ENCODE measurements around the gene ZNF701. TPM values are rescaled to one million over a fixed set of nuclear protein-coding genes. Genes with fewer than 3 reads are reported as not detected.
A peak's percentile ranks its signal among the peaks of the same experiment; 100 is the strongest.
"Not testable (repeated sequence)": the region's sequence is repeated elsewhere in the genome, so short reads cannot be mapped to it uniquely, and the experiment has no call there.

The ZNF701 gene
- total RNA-seq, 1 donor from 2014 or later, result 18.4 TPM

DNA sequence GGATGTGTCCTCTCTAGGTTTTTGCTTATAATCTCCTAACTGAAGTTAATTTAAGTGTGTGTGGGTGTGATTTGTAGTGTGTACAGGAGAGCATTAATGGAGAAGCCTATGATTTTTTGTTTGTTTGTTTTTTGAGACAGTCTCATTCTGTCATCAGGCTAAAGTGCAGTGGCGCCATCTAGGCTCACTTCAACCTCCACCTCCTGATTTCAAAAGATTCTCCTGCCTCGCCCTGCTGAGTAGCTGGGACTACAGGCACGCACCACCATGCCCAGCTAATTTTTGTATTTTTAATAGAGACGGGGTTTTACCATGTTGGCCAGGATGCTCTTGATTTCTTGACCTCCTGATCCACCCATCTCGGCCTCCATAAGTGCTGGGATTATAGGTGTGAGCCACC is 20.6 kb downstream of the ZNF701 start:
- no peak for DNase-seq
- Histone ChIP-seq H3K9me3 (replicated peaks) (no peaks in the 10 kb centered on the region), H3K4me3 (no peak overlapping the region), H3K27me3 (ENCODE audit: low read depth) (no peaks in the 10 kb centered on the region), H3K4me1 (no peaks in the 10 kb centered on the region), H3K36me3 (peaks cover 54% of the 10 kb centered on the region), H3K27ac (replicated peaks) (no peak overlapping the region)
- intact Hi-C loops (cut with micrococcal nuclease), result no loop called here
- TF ChIP-seq, protein P1, sequence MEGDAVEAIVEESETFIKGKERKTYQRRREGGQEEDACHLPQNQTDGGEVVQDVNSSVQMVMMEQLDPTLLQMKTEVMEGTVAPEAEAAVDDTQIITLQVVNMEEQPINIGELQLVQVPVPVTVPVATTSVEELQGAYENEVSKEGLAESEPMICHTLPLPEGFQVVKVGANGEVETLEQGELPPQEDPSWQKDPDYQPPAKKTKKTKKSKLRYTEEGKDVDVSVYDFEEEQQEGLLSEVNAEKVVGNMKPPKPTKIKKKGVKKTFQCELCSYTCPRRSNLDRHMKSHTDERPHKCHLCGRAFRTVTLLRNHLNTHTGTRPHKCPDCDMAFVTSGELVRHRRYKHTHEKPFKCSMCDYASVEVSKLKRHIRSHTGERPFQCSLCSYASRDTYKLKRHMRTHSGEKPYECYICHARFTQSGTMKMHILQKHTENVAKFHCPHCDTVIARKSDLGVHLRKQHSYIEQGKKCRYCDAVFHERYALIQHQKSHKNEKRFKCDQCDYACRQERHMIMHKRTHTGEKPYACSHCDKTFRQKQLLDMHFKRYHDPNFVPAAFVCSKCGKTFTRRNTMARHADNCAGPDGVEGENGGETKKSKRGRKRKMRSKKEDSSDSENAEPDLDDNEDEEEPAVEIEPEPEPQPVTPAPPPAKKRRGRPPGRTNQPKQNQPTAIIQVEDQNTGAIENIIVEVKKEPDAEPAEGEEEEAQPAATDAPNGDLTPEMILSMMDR (IDR thresholded peaks at IDR 0.05; ENCODE audit: borderline replicate concordance), result peak; percentile 25

DNA sequence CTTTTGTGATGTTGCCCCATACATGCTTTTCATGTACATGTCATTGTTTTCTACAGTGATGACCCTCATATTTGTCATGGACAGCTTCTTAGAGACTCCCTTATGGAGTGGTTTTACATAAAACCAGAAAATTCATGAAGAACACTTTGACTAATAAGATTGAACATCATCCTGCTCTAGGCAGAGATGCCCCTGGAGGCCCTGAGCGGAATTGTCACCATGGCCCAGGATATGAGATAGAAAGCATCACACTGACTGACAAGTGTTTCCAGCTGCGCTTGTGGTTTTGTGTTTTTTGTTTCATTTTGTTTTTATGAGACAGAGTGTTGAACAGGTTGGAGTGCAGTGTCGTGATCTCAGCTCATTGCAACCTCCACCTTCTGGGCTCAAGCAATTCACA is 22.2 kb downstream of the ZNF701 start:
- Histone ChIP-seq H3K27me3 (ENCODE audit: low read depth) (no peaks in the 10 kb centered on the region), H3K36me3 (peaks cover 65% of the 10 kb centered on the region)
- DNase-seq, result no peak

DNA sequence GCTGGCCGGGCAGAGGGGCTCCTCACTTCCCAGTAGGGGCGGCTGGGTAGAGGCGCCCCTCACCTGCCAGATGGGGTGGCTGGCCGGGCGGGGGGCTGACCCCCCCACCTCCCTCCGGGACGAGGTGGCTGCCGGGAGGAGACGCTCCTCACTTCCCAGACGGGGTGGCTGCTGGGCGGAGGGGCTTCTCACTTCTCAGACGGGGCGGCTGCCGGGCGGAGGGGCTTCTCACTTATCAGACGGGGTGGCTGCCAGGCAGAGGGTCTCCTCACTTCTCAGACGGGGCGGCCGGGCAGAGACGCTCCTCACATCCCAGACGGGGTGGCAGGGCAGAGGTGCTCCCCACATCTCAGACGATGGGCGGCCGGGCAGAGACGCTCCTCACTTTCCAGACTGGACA is 23.4 kb downstream of the ZNF701 start:
- H3K4me3 ChIP-seq, result not testable (repeated sequence)

More for the DNA sequence above, 22.2 kb downstream of the ZNF701 start:
- H3K4me1 ChIP-seq, result no peaks in the 10 kb centered on the region
- no peak overlapping the region for H3K4me3 ChIP-seq
- H3K27ac ChIP-seq (replicated peaks), result no peak overlapping the region
- intact Hi-C loops (cut with micrococcal nuclease), result no loop called here
- TF ChIP-seq, protein P1 (IDR thresholded peaks at IDR 0.05; ENCODE audit: borderline replicate concordance), result no peak
- H3K9me3 ChIP-seq (replicated peaks), result no peaks in the 10 kb centered on the region

GRCh38 chr19:52599241-52599640 is 29.2 kb downstream of the ZNF701 start:
- H3K4me1 ChIP-seq, result peaks cover 21% of the 10 kb centered on the region
- TF ChIP-seq, protein P1 (IDR thresholded peaks at IDR 0.05; ENCODE audit: borderline replicate concordance), result no peak
- intact Hi-C loops (cut with micrococcal nuclease), result no loop called here
- H3K4me3 ChIP-seq, result no peak overlapping the region
- peaks cover 33% of the 10 kb centered on the region for H3K36me3 ChIP-seq
- no peak for DNase-seq
- no peaks in the 10 kb centered on the region for H3K9me3 ChIP-seq (replicated peaks)
- H3K27ac ChIP-seq (replicated peaks), result no peak overlapping the region
- H3K27me3 ChIP-seq (ENCODE audit: low read depth), result no peaks in the 10 kb centered on the region

More for the DNA sequence above, 23.4 kb downstream of the ZNF701 start:
- H3K9me3 ChIP-seq (replicated peaks); DNase-seq; H3K27me3 ChIP-seq (ENCODE audit: low read depth); intact Hi-C loops (cut with micrococcal nuclease); H3K4me1 ChIP-seq; H3K27ac ChIP-seq (replicated peaks): not testable (repeated sequence)
- peaks cover 63% of the 10 kb centered on the region for H3K36me3 ChIP-seq

- intact Hi-C loops (cut with micrococcal nuclease), result no loop called here
- TF ChIP-seq, protein P1 (IDR thresholded peaks at IDR 0.05; ENCODE audit: borderline replicate concordance), result no peak
Measured at GRCh38 chr19:52600639-52601024, 30.5 kb downstream of the ZNF701 start.

DNA sequence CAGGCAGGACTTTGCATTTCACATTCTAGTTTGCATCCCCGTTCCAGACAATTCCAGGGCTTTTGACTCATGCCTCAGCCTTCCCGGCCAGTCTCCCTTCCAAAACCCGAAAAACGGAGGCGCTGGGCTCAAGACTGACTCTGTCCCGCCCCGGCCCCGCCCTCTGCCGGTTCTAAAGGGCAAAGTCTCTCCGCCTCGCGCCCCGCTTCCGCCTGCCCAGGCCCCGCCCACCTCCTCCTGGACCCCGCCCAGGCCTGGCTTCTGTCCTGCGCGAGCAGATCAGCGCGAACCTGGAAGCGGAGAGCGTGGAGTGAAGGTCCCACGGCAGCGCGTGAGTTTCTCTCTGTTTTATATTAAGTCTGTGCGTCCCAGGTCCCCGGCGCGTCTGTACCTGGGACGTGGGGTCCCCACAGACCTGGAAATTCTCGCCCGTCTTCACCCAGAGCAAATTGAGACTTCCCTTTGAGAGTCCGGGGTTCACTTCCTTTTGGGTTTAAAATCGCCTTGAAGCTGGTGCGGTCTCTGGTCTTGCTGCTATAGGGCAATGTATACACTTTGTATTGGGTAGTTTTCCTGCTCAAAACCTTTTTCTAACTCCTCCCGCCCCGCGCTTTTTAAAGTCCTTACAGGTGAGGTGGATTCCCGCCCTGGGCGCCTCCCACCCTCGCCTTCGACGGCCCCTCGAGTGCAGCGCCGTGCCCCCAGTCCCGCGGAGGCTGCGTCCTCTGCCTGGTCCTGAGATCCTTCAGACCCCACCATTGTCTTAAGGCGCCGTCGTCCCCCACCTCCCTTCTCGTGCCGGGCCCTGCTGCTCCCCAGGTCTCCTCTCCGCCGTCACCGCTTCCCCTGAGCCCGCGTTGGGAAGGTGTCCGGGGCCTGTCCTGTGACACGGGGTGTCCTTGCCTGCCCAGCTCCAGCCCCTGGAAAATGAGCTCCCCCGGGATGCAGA is 31.2 kb downstream of the ZNF701 start:
- Histone ChIP-seq H3K36me3 (peaks cover 12% of the 10 kb centered on the region), H3K9me3 (replicated peaks) (peaks cover under 1% of the 10 kb centered on the region), H3K27ac (replicated peaks) (peak overlapping the region; percentile 68), H3K4me1 (peaks cover 21% of the 10 kb centered on the region), H3K27me3 (ENCODE audit: low read depth) (no peaks in the 10 kb centered on the region), H3K4me3 (peak overlapping the region; percentile 74)
- intact Hi-C loops (cut with micrococcal nuclease), result no loop called here
- DNase-seq, result peak; percentile 96
- TF ChIP-seq, protein P1 (IDR thresholded peaks at IDR 0.05; ENCODE audit: borderline replicate concordance), result peak; percentile 57

More at GRCh38 chr19:52600639-52601024, 30.5 kb downstream of the ZNF701 start:
- H3K4me1 ChIP-seq, result peaks cover 21% of the 10 kb centered on the region
- H3K27me3 ChIP-seq (ENCODE audit: low read depth), result no peaks in the 10 kb centered on the region
- peak overlapping the region; percentile 74 for H3K4me3 ChIP-seq
- peaks cover 19% of the 10 kb centered on the region for H3K36me3 ChIP-seq
- DNase-seq, result no peak
- peak overlapping the region; percentile 68 for H3K27ac ChIP-seq (replicated peaks)
- no peaks in the 10 kb centered on the region for H3K9me3 ChIP-seq (replicated peaks)

GRCh38 chr19:52601974-52602366 is 31.9 kb downstream of the ZNF701 start:
- DNase-seq; H3K9me3 ChIP-seq (replicated peaks); H3K36me3 ChIP-seq; H3K27me3 ChIP-seq (ENCODE audit: low read depth); intact Hi-C loops (cut with micrococcal nuclease): not testable (repeated sequence)
- H3K4me3 ChIP-seq, result peak overlapping the region; percentile 74
- H3K27ac ChIP-seq (replicated peaks), result peak overlapping the region; percentile 68
- H3K4me1 ChIP-seq, result peaks cover 21% of the 10 kb centered on the region
